ENCODE measurements around the gene RALGAPA2.

DNA sequence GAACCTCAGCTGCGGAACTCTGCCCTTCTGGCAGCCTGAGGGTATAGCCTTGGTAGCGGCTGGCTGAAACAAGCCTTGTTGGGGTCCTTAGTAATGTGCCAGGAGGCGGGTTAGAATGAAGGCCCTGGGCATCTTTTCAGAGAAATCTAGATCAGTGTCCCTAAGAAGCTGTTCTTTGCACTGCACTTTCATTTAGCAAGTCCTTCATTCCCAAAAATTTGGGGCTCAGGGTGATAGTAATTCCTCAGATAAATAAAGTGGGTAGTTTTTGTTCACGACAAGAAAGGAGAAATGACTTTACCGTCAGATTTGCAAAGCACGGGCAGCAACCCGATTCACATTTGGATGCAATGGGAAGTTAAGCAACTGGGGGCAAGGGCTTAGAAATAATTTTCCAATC is 341.4 kb downstream of the RALGAPA2 start:
- TF ChIP-seq GABPA (IDR thresholded peaks at IDR 0.05; ENCODE audit: low read depth) (no peak), SPI1 (IDR thresholded peaks at IDR 0.05; ENCODE audit: borderline replicate concordance, low read depth) (no peak), POLR2AphosphoS5 (IDR thresholded peaks at IDR 0.05; ENCODE audit: low read depth) (no peak)
- TF ChIP-seq, protein P1, sequence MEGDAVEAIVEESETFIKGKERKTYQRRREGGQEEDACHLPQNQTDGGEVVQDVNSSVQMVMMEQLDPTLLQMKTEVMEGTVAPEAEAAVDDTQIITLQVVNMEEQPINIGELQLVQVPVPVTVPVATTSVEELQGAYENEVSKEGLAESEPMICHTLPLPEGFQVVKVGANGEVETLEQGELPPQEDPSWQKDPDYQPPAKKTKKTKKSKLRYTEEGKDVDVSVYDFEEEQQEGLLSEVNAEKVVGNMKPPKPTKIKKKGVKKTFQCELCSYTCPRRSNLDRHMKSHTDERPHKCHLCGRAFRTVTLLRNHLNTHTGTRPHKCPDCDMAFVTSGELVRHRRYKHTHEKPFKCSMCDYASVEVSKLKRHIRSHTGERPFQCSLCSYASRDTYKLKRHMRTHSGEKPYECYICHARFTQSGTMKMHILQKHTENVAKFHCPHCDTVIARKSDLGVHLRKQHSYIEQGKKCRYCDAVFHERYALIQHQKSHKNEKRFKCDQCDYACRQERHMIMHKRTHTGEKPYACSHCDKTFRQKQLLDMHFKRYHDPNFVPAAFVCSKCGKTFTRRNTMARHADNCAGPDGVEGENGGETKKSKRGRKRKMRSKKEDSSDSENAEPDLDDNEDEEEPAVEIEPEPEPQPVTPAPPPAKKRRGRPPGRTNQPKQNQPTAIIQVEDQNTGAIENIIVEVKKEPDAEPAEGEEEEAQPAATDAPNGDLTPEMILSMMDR (IDR thresholded peaks at IDR 0.05; ENCODE audit: insufficient read depth, low read length): no peak
- TF ChIP-seq, protein P2, sequence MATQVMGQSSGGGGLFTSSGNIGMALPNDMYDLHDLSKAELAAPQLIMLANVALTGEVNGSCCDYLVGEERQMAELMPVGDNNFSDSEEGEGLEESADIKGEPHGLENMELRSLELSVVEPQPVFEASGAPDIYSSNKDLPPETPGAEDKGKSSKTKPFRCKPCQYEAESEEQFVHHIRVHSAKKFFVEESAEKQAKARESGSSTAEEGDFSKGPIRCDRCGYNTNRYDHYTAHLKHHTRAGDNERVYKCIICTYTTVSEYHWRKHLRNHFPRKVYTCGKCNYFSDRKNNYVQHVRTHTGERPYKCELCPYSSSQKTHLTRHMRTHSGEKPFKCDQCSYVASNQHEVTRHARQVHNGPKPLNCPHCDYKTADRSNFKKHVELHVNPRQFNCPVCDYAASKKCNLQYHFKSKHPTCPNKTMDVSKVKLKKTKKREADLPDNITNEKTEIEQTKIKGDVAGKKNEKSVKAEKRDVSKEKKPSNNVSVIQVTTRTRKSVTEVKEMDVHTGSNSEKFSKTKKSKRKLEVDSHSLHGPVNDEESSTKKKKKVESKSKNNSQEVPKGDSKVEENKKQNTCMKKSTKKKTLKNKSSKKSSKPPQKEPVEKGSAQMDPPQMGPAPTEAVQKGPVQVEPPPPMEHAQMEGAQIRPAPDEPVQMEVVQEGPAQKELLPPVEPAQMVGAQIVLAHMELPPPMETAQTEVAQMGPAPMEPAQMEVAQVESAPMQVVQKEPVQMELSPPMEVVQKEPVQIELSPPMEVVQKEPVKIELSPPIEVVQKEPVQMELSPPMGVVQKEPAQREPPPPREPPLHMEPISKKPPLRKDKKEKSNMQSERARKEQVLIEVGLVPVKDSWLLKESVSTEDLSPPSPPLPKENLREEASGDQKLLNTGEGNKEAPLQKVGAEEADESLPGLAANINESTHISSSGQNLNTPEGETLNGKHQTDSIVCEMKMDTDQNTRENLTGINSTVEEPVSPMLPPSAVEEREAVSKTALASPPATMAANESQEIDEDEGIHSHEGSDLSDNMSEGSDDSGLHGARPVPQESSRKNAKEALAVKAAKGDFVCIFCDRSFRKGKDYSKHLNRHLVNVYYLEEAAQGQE (IDR thresholded peaks at IDR 0.05; ENCODE audit: insufficient replicate concordance, low read depth): no peak

Measured in HL-60 (cell line).